Stimulated activated CD8-positive, alpha-beta memory T cell treated with anti-CD3 and anti-CD28 coated beads, Interleukin-2, amount 100 ng/mL, for 1 hour (primary cell): ENCODE data around the gene RAB24.

Source experiments
- DNase-seq, 2 donors: peaks; one replicate each; pipeline ENCODE4 v3.0.0-alpha.2; 2020; ENCODE audit warnings: low read depth in 2 of 2

The RAB24 gene

GRCh38 chr5:177333420-177334154, 30.1 kb upstream of the RAB24 start:
- no peak for DNase-seq

DNA sequence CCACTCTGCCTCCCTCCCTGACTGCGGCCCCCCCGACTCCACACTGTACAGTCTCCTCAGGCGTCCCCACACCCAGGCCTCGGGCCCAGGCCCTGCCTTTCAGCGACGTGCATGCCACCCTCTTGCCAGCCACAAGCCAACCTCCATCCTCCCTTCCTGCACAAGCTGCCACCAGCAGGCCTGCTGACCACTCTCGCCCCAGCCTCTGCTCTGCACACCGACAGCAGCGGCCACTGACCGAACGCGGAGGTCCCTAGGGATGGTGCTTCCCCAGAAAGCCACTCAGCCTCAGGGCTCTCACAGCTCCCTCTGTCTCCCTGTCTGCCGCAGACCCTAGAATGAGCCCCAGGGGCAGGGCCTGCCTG, 29.4 kb upstream of the RAB24 start:
- no peak for DNase-seq

DNA sequence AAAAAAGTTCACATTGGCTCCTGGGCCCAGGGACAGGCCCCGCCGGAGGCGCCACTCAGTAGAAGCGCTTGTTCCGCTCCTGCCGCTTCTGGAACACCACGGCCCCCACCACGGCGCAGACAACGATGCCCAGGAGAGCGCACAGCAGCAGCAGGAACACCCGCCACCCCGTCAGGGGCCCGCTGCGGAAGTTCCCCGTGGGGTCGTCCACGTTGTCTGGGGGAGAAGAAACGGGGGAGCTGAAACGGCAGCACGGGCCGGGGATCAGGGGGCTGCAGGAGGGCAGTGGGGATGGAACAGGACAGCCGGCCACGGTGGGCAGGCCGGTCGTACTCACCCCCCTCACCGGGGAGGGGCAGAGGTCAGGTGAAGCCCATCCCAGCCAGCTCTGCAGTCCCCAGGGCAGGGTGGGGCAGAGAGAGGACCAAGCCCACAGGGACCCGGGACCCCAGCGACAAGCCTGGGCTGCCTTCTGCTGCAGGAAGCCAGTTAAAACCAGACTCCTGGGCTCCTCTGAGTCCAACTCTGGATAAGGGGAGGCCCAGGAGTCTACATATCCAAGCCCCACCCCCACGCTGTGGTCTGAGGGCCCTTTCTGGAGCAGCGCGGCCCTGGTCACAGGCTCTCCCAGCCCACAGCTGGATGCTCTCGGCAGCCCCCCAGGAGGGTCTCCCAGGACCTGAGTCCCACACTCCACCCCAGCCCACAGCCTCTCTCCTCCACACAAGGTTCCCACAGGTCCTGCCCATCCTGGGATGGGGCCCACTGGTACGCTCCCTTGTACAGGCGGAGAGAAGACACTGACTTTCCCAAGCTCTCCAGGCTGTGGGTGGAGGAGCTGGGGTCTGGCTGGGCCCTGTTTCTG, 28.7 kb upstream of the RAB24 start:
- no peak for DNase-seq

- DNase-seq = no peak
These were observed 27.7 kb upstream of the RAB24 start for GRCh38 chr5:177330991-177331842.

GRCh38 chr5:177329883-177330282, 26.4 kb upstream of the RAB24 start:
- DNase-seq = no peak

- no peak for DNase-seq
These were observed 25.2 kb upstream of the RAB24 start for GRCh38 chr5:177328545-177329231.

- no peak for DNase-seq
These were observed 24.3 kb upstream of the RAB24 start for GRCh38 chr5:177327539-177328522.

DNA sequence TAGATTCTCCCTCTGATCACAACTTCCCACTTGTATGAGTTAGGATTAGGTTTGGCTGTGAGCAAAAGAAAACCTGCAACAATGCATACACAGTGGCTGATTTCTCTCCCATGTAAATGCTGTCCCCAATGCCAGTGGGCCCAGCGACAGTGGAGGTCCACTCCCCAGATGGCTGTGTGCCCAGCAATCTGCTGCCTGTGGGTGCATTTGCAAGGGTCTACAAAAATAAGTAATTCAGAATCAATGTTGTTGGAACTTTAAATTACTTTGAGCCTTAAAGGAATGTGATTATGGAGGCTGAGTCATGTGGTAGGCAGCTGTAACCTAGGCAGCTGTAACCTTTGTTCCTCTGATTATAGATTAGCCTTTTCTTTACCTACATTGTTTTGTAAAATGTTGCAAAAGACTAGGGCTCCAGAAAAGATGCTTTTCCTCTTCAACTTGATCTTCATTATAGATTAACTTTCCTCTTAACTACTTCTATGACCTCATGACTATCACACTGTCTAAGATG, 22.4 kb upstream of the RAB24 start:
- no peak for DNase-seq

DNA sequence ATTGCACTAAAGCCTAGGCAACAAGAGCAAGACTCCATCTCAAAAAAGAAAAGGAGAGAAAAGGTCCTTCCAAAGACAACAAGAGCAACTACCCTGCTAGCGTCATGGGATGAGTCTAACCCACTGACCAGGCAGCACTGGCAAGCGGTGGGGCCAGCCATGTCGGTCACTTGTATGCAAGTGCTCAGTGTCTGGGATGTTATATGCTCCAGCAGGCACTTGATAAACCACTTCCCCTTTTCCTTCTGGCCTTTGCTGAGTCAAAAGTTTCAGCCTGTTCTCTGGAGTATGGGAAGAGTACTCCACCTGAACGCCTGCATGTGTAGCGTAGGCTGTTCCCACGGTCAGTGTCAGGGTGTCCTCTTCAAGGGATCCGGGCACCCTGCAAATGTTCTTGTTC, 17.4 kb upstream of the RAB24 start:
- no peak for DNase-seq

DNA sequence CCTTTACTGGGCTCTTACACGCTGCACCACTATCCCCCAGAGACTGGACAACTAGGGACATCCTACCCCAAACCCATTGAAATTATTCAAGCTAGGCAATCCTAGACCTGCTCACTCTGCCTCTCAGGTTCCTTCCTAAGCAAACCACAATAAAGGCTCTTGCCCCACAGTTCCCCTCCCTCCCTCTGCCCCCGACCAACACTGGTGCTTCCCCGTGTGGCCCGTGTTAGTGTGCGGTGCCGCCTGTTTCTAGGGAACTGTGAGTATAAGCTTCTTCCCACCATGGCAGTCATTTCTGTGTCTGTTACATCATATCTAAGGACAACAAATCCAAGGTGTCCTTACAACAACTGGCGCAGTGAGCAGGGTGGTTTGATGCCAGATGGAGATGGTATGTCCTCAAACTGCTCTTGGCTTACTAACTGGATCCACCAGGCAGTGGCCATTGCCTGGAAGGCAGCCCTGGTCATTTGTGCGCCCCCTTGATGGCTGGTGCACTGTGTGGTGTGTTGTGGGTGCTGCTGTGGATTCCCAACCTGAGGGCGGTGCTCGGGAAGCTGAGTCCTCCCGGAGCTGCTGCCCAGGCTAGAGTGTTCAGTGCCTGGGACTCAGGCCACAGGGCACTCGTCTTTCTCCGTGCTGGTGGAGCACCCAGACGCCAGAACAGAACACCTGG, 16.5 kb upstream of the RAB24 start:
- no peak for DNase-seq

DNA sequence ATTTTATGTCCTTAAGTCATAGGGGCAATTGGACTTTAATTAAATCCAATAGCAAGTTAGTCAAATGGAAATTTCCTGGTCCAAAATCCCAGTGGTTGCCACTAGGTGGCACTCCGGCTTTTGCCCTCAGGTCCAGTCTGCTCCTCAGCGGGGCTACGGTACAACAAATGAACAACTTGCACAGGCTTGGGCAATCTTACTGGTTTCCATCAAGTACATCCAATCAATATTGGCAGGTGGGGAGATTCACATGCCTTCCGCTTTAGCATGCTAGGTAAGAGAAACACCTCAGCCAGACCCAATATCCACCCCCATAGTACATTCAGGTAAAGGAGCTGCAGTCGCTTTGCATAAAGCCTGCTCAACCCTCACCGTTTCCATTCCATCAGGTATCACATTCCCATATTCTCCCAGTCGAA, 14.4 kb upstream of the RAB24 start:
- peak; percentile 59 to 60 for DNase-seq

DNA sequence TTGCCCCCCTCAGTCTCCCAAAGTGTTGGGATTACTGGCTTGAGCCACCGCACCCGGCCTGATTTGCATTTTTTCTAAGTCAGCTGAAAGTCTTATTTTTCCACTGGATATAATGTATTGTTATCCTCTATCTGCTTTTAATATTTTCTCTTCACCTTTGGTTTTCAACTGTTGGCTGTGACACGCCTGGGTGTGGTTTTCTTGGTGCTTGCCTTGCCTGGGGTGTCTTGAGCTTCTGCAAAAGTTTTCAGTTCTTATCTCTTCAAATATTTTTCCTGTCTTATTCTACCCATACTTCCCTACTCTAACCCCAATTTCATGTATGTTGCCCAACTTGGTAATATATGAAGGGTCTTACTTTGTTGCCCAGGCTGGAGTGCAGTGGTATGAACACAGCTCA, 12.5 kb upstream of the RAB24 start:
- no peak for DNase-seq

GRCh38 chr5:177315411-177315810, 11.9 kb upstream of the RAB24 start:
- no peak for DNase-seq

DNA sequence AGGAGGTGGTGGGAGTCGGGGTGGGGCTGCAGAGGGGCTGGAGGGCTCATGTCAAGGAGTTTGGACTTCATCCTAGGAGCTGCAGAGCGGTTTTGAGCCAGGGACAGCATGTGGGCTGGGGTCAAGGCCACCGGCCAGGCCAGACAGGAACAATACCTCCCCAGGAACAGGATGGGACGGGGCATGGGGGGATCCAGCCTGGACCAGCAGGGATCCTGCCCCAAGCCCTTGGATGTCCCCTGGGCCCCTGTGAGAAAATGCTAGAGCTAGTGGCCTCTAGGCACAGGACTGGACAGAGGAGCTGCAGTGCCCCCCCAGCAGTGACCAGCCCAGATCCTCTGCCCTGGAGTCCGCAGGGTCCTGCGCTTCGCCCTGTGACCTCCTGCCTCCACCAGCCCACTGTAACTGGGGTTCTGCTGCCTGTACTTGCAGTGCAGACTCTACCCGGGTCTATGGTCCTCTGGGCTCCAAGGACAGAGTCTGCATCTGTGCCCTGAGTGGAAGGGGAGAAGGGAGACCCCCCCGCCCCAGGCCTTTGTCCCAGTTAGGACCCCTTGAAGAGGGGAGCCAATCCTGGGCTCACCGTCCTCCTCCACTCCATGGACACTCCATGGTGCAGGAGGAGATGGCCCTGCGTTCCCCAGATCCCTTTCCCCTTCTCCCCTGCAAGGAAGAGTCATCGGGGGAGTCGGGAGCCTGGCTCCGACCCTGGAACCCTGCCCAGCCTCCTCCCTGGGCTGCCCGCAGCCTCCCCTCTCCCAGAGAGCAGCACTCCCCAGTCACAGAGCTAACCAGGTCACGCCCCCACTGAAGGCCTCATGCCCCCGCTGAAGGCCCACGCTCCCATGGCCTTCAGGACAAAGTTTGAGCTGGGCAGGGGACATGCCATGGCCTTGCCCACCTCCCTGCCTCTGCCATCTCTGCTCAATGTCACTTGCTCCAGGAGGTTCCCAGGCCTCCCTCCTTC, 11.1 kb upstream of the RAB24 start:
- no peak for DNase-seq

DNA sequence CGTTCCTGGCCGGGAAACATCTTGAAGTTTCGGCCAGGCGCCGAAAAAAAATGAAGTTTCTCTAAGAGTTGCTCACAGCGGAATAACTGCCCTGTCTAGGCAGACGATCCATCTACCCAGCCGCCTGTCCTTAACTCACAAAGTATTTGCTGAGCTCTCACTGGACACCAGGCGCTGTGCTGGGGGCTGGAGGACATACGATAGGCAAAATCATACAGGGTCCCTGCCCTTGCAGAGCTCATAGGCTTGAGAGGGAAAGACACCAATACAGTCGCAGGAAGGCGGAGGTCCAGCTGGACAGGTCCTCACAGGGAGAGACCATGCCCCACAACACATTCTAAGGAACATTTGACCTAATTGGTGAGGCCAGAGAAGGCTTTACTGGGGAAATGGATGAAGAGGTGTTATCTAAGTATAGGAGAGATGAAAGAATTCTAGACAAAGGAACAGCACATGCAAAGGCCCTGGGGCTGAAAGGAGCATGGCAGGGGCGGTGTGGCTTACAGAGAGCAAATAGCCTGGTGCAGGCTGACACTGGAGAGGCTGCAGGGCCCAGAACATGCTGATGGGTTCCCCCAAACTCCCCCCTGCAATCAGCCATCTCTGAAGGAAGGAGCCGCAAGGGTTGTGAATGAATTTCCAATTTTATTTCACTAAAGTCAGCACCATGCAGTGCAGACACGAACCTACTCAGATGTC, 10.2 kb upstream of the RAB24 start:
- DNase-seq = no peak

GRCh38 chr5:177312649-177313181, 9.2 kb upstream of the RAB24 start:
- no peak for DNase-seq
